ENCODE results near the gene FEZ2.

DNA sequence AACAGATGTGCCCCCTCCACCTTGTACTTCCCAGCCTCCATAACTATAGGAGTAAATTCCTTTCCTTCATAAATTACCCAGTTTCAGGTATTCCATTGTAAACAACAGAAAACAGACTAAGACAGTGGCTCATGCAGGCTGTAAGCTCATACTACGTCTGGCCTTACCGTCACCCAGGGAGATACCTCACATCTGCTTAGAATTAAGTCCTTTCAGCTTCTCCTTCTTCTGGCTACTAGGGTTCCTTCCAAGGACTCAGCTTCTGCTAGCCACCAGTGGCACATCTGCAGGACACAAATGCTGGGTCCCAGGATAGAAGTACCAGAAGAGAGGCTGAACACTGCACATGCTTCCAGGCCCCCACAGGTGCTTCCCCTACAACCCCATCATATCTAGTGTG lies 22.4 kb upstream of the FEZ2 start:
- TF ChIP-seq, protein P1, sequence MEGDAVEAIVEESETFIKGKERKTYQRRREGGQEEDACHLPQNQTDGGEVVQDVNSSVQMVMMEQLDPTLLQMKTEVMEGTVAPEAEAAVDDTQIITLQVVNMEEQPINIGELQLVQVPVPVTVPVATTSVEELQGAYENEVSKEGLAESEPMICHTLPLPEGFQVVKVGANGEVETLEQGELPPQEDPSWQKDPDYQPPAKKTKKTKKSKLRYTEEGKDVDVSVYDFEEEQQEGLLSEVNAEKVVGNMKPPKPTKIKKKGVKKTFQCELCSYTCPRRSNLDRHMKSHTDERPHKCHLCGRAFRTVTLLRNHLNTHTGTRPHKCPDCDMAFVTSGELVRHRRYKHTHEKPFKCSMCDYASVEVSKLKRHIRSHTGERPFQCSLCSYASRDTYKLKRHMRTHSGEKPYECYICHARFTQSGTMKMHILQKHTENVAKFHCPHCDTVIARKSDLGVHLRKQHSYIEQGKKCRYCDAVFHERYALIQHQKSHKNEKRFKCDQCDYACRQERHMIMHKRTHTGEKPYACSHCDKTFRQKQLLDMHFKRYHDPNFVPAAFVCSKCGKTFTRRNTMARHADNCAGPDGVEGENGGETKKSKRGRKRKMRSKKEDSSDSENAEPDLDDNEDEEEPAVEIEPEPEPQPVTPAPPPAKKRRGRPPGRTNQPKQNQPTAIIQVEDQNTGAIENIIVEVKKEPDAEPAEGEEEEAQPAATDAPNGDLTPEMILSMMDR (IDR thresholded peaks at IDR 0.05) = no peak
- TF ChIP-seq ZFX (IDR thresholded peaks at IDR 0.05; ENCODE audit: borderline replicate concordance) = no peak

Data from 22Rv1 (cell line).